Measurements from ENCODE around the gene MEX3A. TPM values are rescaled to one million over a fixed set of nuclear protein-coding genes. Genes with fewer than 3 reads are reported as not detected.

The MEX3A gene
- total and polyA plus RNA-seq, 2 experiments from 2014 or later: 18.5 to 38.1 TPM

- H3K9me3 Mint-ChIP-seq: no peaks in the 10 kb centered on the region
- H3K4me2 ChIP-seq: no peak overlapping the region
- ATAC-seq: no peak
These were observed 57.5 kb downstream of the MEX3A start for GRCh38 chr1:156024801-156025200.

More at GRCh38 chr1:156024801-156025200, 57.5 kb downstream of the MEX3A start:
- Mint-ChIP-seq H3K4me3 (no peak overlapping the region), H3K27ac (no peak overlapping the region), H3K27me3 (ENCODE audit: insufficient read depth, low read depth, poor library complexity) (peaks cover 5% of the 10 kb centered on the region), H3K4me1 (peaks cover 16% of the 10 kb centered on the region), H3K36me3 (ENCODE audit: low read depth) (peaks cover 6% of the 10 kb centered on the region)
- DNase-seq (ENCODE audit: low spot score): no peak
- Histone ChIP-seq H3K27me3 (ENCODE audit: insufficient read depth) (no peaks in the 10 kb centered on the region), H3K27ac (ENCODE audit: low read depth) (no peak overlapping the region), H3K4me1 (ENCODE audit: insufficient read depth) (peaks cover 6% of the 10 kb centered on the region), H3K79me2 (replicated peaks; ENCODE audit: insufficient read depth) (peaks cover 7% of the 10 kb centered on the region), H2AFZ (no peak overlapping the region), H3K36me3 (ENCODE audit: insufficient read depth) (no peaks in the 10 kb centered on the region), H3F3A (replicated peaks; ENCODE audit: low read depth) (0 out of 2 replicates have a peak, but pooled peaks cover 5% of the 10 kb centered on the region), H4K20me1 (replicated peaks; ENCODE audit: insufficient read depth) (0 out of 2 replicates have a peak, but pooled peaks cover 3% of the 10 kb centered on the region), H3K4me3 (no peak overlapping the region), H3K9me2 (ENCODE audit: insufficient read depth) (no peaks in the 10 kb centered on the region)
- TF ChIP-seq ZNF462 (CRISPR knock-in tag; IDR thresholded peaks at IDR 0.05): no peak
- no peak for TF ChIP-seq JUNB (IDR thresholded peaks at IDR 0.05; ENCODE audit: unreplicated experiment)
- no peak for TF ChIP-seq EZH2phosphoT487 (IDR thresholded peaks at IDR 0.05; ENCODE audit: unreplicated experiment)
- no peak for TF ChIP-seq ZNF114 (CRISPR knock-in tag; IDR thresholded peaks at IDR 0.05)
- no peak for TF ChIP-seq POLR2AphosphoS5 (IDR thresholded peaks at IDR 0.05; ENCODE audit: low read depth)
- no peak for TF ChIP-seq NANOG (IDR thresholded peaks at IDR 0.05; ENCODE audit: borderline replicate concordance)
- TF ChIP-seq ZNF331 (CRISPR knock-in tag; IDR thresholded peaks at IDR 0.05; ENCODE audit: low read depth): no peak
- TF ChIP-seq EZH2 (IDR thresholded peaks at IDR 0.05; ENCODE audit: low read depth, unreplicated experiment): no peak
- TF ChIP-seq REST (IDR thresholded peaks at IDR 0.05; ENCODE audit: unreplicated experiment): no peak
- TF ChIP-seq CTCF (conservative IDR thresholded peaks at IDR 0.05; ENCODE audit: low read depth in 2 of 2): no peak
- no peak for TF ChIP-seq CREB1 (CRISPR knock-in tag; IDR thresholded peaks at IDR 0.05; ENCODE audit: low read depth)
- TF ChIP-seq STAT1 (IDR thresholded peaks at IDR 0.05; ENCODE audit: unreplicated experiment): no peak
- TF ChIP-seq ETS1 (IDR thresholded peaks at IDR 0.05): no peak
